ENCODE results near the gene KDM7A.
"Not testable (repeated sequence)": the region's sequence is repeated elsewhere in the genome, so short reads cannot be mapped to it uniquely, and the experiment has no call there.

Gene KDM7A

DNA sequence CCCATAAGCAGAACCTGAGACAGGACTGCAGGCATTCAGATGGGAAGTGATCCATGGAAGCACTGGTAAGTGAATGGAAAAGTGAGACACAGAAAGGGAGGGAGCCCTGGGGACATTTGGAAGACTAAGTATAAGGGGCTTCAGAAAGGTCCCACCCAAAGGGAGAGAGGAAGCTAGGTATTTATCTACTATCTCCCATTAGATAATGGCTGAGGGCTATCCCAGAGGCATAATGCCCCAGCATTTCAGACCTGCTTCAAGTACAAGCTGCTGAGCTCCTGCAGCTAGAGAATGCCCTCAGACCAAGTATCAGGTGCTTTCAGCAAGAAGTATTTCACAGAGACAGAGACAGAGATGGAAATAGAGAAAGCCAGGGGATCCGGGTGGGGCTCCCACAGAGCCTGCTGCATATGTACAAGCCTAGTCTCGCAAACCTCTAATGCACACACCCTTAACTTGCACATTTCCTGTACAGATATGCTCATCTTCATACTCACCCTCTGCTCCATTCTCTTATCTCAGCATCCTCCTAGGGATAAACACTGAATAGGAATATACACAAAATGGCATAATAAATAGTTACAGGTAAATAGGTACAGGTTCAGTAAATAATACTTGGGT, 20.2 kb downstream of the KDM7A start:
- DNase-seq (ENCODE audit: low read depth), result no peak

GRCh38 chr7:140155428-140155827, 21.4 kb downstream of the KDM7A start:
- no peak for DNase-seq (ENCODE audit: low read depth)

GRCh38 chr7:140153666-140154161, 23.1 kb downstream of the KDM7A start:
- no peak for DNase-seq (ENCODE audit: low read depth)

DNA sequence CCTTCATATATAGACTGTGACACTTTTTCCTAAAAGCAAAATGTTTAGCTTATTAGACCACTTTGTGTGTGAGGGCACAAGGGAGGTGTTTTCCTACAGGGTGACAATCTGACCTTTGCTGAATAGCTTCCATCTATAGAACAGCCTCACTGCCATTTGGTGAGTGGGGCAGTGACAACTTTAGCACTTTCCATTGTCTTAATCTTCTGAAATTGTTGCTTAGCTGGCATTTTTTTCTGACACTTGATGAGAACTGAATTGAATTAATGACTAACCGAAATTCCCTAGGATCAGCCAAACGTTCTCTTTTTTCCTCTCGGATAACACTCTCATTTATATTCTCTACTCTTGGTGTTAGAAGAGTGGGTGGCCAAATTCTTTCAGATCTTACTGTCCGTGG, 30.2 kb downstream of the KDM7A start:
- no peak for DNase-seq (ENCODE audit: low read depth)

GRCh38 chr7:140145709-140146108, 31.1 kb downstream of the KDM7A start:
- DNase-seq (ENCODE audit: low read depth), result no peak

GRCh38 chr7:140144821-140145220, 32.0 kb downstream of the KDM7A start:
- DNase-seq (ENCODE audit: low read depth), result no peak

DNA sequence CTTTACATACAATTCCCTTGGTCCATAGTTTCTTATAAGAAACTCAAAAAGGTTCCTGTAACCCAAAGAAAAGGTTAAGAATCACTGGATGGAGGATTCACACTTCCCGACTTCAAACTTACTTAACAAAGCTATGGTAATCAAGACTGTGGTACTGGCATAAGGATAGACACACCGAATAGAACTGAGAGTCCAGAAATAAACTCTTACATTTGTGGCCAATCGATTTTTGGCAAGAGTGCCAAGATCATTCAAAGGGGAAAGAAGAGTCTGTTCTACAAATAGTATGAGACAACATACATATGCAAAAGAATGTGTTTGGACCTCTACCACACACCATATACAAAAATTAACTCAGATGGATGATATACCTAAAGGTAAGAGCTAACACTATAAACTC, 32.8 kb downstream of the KDM7A start:
- no peak for DNase-seq (ENCODE audit: low read depth)

DNA sequence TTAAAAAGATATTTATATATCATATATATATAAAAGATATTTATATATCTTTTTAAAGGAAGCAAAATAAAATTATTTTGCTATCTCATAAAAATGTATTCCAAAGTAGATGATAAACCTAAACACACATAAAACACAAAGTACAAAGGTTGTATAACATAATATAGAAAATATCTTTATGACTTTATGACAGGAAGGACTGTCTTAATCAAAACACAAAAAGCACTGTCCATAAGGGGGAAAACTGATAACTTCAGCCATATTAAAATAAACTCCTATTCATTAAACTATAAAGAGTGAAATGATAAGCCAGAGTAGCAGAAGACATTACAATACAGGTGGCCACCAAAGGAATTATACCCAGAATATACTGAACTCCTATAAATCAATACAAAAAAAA, 34.8 kb downstream of the KDM7A start:
- no peak for DNase-seq (ENCODE audit: low read depth)

- DNase-seq (ENCODE audit: low read depth), result no peak
Observed at GRCh38 chr7:140141256-140141655, 35.5 kb downstream of the KDM7A start.

GRCh38 chr7:140137078-140137477, 39.7 kb downstream of the KDM7A start:
- DNase-seq (ENCODE audit: low read depth), result no peak

- DNase-seq (ENCODE audit: low read depth), result no peak
Observed at GRCh38 chr7:140136073-140136472, 40.7 kb downstream of the KDM7A start.

GRCh38 chr7:140134039-140134438, 42.7 kb downstream of the KDM7A start:
- DNase-seq (ENCODE audit: low read depth), result no peak

- no peak for DNase-seq (ENCODE audit: low read depth)
Observed at GRCh38 chr7:140127360-140128127, 49.2 kb downstream of the KDM7A start.

DNA sequence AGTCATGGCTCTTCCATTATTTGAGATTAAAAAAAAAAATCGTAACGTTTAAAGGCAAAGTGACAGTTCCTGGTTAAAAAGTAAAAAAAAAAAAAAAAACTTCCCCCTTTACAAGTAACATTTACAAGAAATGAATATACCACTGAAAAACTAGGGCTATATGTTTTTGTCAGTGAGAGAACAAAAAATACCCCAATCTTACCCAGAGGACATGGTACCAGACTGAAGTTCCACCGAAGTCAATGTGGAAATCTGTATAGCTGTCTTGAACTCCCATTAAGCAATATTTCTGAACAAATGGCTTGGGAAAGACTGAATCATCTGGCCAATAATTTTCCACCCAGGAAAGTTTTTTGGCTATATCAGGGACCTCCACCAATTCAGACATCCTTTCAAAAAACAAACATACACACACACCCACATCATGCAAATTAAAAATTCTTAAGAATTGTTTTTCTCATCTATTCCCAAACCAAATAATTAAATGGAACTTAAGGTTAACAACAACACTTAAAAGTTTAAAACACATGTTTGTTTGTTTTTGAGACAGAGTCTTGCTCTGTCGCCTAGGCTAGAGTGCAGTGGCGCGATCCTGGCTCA, 50.2 kb downstream of the KDM7A start:
- DNase-seq (ENCODE audit: low read depth), result no peak

- no peak for DNase-seq (ENCODE audit: low read depth)
Observed at GRCh38 chr7:140122965-140123364, 53.8 kb downstream of the KDM7A start.

- no peak for DNase-seq (ENCODE audit: low read depth)
Observed at GRCh38 chr7:140121326-140121725, 55.5 kb downstream of the KDM7A start.

- DNase-seq (ENCODE audit: low read depth), result not testable (repeated sequence)
Observed at GRCh38 chr7:140114817-140115216, 62.0 kb downstream of the KDM7A start.

DNA sequence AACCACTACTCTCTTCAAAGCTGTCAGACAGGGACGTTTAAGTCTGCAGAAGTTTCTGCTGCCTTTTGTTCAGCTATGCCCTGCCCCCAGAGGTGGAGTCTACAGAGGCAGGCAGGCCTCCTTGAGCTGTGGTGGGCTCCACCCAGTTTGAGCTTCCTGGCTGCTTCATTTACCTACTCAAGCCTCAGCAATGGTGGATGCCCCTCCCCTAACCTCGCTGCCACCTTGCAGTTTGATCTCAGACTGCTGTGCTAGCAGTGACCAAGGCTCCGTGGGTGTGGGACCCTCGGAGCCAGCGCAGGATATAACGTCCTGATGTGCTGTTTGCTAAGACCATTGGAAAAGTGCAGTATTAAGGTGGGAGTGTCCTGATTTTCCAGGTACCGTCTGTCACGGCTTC, 68.0 kb downstream of the KDM7A start:
- DNase-seq (ENCODE audit: low read depth), result not testable (repeated sequence)

DNA sequence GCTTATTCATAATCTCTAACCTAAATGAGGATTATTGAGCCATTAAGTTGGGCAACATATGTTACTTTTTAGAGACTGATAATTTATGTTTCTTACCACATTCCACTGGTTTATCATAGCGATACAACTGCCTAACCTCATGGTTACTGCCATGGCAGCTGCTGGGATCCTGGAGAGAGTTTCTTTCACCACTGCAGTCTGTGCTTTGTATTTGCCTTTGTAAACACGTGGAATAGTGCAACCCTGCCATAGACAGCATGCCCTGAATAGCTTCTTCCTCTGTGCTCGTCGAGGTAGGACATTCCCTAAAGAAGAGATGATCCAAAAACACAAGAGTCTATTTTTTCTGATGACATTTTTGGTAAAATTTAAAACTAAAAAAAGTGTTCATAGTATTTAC, 80.3 kb downstream of the KDM7A start:
- DNase-seq (ENCODE audit: low read depth), result no peak

- DNase-seq (ENCODE audit: low read depth), result no peak
Observed at GRCh38 chr7:140093375-140093774, 83.4 kb downstream of the KDM7A start.

DNA sequence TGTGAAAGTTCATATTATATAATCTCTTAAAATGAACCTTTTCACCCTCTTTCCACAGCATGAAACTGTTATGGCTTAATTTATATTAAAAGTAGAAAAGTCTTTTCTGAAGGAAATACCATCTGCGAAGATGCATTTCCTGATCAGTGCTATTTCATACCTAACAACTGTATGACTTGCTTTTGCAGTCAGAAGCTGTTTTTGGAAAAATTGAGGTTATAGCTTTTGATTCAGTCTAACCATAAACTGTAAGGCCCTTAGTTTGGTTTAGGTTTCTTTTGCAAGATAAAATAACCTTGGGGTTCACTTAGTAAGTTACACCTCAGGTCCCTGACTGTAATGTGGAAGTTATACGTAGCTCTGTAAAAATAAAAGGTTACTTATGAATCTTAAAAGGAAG, 91.3 kb downstream of the KDM7A start:
- DNase-seq (ENCODE audit: low read depth), result no peak

DNA sequence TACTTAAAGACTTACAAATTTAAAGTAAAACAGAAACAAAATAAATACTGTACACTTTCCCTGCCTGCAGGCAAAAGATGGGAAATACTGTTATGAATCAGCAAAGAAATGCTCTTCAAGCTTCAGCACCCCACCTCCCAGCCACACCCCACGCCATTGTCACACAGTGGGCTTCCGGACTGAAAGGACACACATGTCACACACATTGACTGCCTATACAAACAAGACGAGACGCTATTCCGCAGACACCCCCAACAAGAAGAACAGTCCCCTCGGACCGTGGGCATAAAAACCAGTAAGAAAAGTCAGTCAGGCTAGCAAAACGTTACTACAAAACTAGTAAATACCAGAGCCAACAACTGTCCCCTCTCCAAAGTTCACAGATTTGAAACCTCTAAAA, 91.8 kb downstream of the KDM7A start:
- DNase-seq (ENCODE audit: low read depth), result no peak

- DNase-seq (ENCODE audit: low read depth), result no peak
Observed at GRCh38 chr7:140084142-140084655, 92.6 kb downstream of the KDM7A start.

Data from stimulated activated CD8-positive, alpha-beta memory T cell treated with anti-CD3 and anti-CD28 coated beads, Interleukin-12 subunit alpha, Interleukin-12 subunit beta, amount 100 ng/mL, for 1 hour (primary cell).